IPS-NIHi7 (cell line): ENCODE measurements around the gene CA14.
A peak's percentile ranks its signal among the peaks of the same experiment; 100 is the strongest.
"Not testable (repeated sequence)": the region's sequence is repeated elsewhere in the genome, so short reads cannot be mapped to it uniquely, and the experiment has no call there.

Experiments used
- DNase-seq: peaks from one replicate; pipeline ENCODE4 v3.0.0; 2012; ENCODE audit warnings: mixed read lengths; ENCODE audit errors: extremely low spot score

The CA14 gene

GRCh38 chr1:150257624-150258585 lies at the start of gene CA14:
TSS of gene CA14 (plus strand) at chr1:150257774. CDS start at chr1:150258129, 355 bp downstream.
- peak; percentile 44 for DNase-seq

- DNase-seq: not testable (repeated sequence)
Observed at GRCh38 chr1:150208460-150208859, 49.1 kb upstream of the CA14 start.

GRCh38 chr1:150210091-150210490 lies 47.5 kb upstream of the CA14 start:
- DNase-seq: no peak

GRCh38 chr1:150210706-150211105 lies 46.9 kb upstream of the CA14 start:
- no peak for DNase-seq

GRCh38 chr1:150212070-150212469 lies 45.5 kb upstream of the CA14 start:
- DNase-seq: no peak

- peak; percentile 98 for DNase-seq
Observed at GRCh38 chr1:150213170-150214098, 44.1 kb upstream of the CA14 start.

GRCh38 chr1:150214099-150214756 lies 43.3 kb upstream of the CA14 start:
- not testable (repeated sequence) for DNase-seq

GRCh38 chr1:150215855-150216254 lies 41.7 kb upstream of the CA14 start:
- not testable (repeated sequence) for DNase-seq

- no peak for DNase-seq
Observed at GRCh38 chr1:150221552-150221951, 36.0 kb upstream of the CA14 start.

GRCh38 chr1:150224983-150225382 lies 32.6 kb upstream of the CA14 start:
- no peak for DNase-seq

GRCh38 chr1:150225546-150225945 lies 32.0 kb upstream of the CA14 start:
- DNase-seq: no peak

- no peak for DNase-seq
Observed at GRCh38 chr1:150226486-150226885, 31.1 kb upstream of the CA14 start.

- DNase-seq: no peak
Observed at GRCh38 chr1:150227228-150227627, 30.3 kb upstream of the CA14 start.

- not testable (repeated sequence) for DNase-seq
Observed at GRCh38 chr1:150228246-150228645, 29.3 kb upstream of the CA14 start.

GRCh38 chr1:150232921-150233320 lies 24.7 kb upstream of the CA14 start:
- not testable (repeated sequence) for DNase-seq

GRCh38 chr1:150233359-150234308 lies 23.9 kb upstream of the CA14 start:
- no peak for DNase-seq

GRCh38 chr1:150234309-150234565 lies 23.3 kb upstream of the CA14 start:
- DNase-seq: no peak

GRCh38 chr1:150234566-150235293 lies 22.8 kb upstream of the CA14 start:
- DNase-seq: peak; percentile 78

- no peak for DNase-seq
Observed at GRCh38 chr1:150235294-150235851, 22.2 kb upstream of the CA14 start.
